ENCODE measurements around the gene WNK3. TPM values are rescaled to one million over a fixed set of nuclear protein-coding genes. Genes with fewer than 3 reads are reported as not detected.

WNK3 gene
- total and polyA plus RNA-seq, 2 of the 13 experiments (the other 11 are each of a cell fraction or from before 2014, with no cell fraction given), result 0.12 to 0.62 TPM

GRCh38 chrX:54320067-54320466 lies 37.8 kb downstream of the WNK3 start:
- Histone ChIP-seq H3K4me3 (replicated peaks in 1 of 3; ENCODE audit: insufficient read depth in 1 of 3, low read depth in 2 of 3, low read length in 3 of 3) (no peak overlapping the region), H3K36me3 (replicated peaks in 1 of 2; ENCODE audit: control insufficient read depth in 1 of 2, insufficient read depth in 2 of 2, low read length in 2 of 2) (no peaks in the 10 kb centered on the region), H3K4me2 (ENCODE audit: low read depth, low read length) (no peak overlapping the region), H3K27me3 (ENCODE audit: control insufficient read depth in 1 of 2, insufficient read depth in 2 of 2, low read length in 2 of 2) (no peaks in the 10 kb centered on the region), H3K79me2 (ENCODE audit: insufficient read depth, low read length) (no peaks in the 10 kb centered on the region), H4K20me1 (ENCODE audit: insufficient read depth, low read length) (no peaks in the 10 kb centered on the region), H2AFZ (ENCODE audit: low read length) (no peak overlapping the region), H3K4me1 (ENCODE audit: insufficient read depth, low read length) (no peaks in the 10 kb centered on the region), H3K9ac (ENCODE audit: insufficient read depth, low read depth, low read length) (no peak overlapping the region), H3K27ac (ENCODE audit: extremely low read length, insufficient read depth, low read length) (no peak overlapping the region), H3K9me3 (ENCODE audit: low read length) (no peaks in the 10 kb centered on the region)
- DNase-seq (ENCODE audit: low spot score) (no peak), ATAC-seq (no peak), FAIRE-seq (no peak)
- in situ Hi-C loops (cut with HindIII; ENCODE audit: extremely low pct_ligation_motif_present, low pct_unique_long_range_greater_than_20kb), result no loop called here
- BruUV-seq (replicated peaks), result no TSS peak
- ChIA-PET POLR2A (no interaction called here), CTCF (ENCODE audit: low intra/inter-chr PET ratio, low total read pairs) (no interaction called here)
- TF ChIP-seq NR3C1 (CRISPR knock-in tag; IDR thresholded peaks at IDR 0.05) (no peak), BCL3 (CRISPR knock-in tag; IDR thresholded peaks at IDR 0.05) (no peak), ZNF121 (CRISPR knock-in tag; IDR thresholded peaks at IDR 0.05) (no peak), ZNF546 (CRISPR knock-in tag; conservative IDR thresholded peaks at IDR 0.05) (no peak), ZNF10 (CRISPR knock-in tag; IDR thresholded peaks at IDR 0.05; ENCODE audit: borderline replicate concordance, low read depth) (no peak), FOXP4 (CRISPR knock-in tag; IDR thresholded peaks at IDR 0.05) (no peak)
- WGBS (ENCODE audit: low lambda C conversion rate), result 59% methylated on average over 1 of the region's 1 CpG
- intact Hi-C loops (cut with micrococcal nuclease; ENCODE audit: unreplicated experiment), result no loop called here
